NCI-H1417 (cell line): ENCODE measurements around the gene ATAD1.
"Not testable (repeated sequence)": the region's sequence is repeated elsewhere in the genome, so short reads cannot be mapped to it uniquely, and the experiment has no call there.

Experiments
- DNase-seq, 3 experiments: peaks; one replicate each; lab custom pipeline; 2025; lab: John Stamatoyannopoulos, UW

Gene ATAD1, protein sequence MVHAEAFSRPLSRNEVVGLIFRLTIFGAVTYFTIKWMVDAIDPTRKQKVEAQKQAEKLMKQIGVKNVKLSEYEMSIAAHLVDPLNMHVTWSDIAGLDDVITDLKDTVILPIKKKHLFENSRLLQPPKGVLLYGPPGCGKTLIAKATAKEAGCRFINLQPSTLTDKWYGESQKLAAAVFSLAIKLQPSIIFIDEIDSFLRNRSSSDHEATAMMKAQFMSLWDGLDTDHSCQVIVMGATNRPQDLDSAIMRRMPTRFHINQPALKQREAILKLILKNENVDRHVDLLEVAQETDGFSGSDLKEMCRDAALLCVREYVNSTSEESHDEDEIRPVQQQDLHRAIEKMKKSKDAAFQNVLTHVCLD

DNA sequence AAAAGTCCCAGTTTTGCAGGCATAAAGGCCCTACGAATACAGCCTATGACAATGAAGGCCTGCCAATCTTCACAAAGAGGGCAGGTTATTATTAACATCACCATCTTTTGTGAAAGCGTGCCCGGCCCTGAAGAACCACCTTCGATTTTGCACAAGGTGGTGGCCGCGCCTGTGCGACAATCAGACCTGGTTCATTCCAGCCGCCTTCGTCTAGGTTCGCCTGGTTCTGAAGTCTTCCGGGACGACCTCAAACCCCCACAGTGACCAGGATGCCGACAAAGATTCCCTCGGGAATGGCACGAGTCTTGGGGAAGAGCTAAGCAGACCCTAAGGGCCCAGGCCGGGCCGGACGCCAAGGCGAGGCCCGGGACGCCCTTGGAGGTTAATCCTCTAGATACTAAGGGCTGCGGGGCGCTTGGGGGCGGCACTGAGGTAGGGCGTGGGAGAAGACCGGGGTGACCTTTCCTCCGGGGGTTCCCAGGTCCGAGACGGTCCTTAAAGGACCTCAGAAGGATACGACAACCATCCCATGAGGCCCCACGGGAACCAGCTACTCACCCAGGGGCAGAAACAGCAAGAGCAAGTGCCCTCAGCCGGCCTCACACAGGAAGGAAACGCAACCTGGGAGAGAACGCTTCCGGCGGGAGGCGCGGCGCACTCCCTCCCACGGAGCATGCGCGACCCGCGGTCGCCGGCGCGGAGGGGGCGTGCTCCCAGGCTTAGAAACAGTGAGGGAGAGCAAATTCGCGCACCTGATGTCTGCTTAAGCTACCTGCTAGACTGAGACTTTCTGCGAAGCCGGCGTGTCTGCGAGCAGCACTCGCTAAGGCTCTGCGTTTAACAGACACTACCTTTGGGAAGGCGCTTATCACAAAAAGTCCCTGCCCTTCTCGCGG is at the start of gene ATAD1:
TSS of gene ATAD1 (minus strand) at position 618 of the 896 bp plus-strand sequence. CDS start 3,627 bp downstream, outside the sequence.
- peak; percentile 76 to 90 (median 81) for DNase-seq

- DNase-seq, result no peak
Measured at GRCh38 chr10:87867453-87867852, 49.4 kb upstream of the ATAD1 start.

- no peak for DNase-seq
Measured at GRCh38 chr10:87866412-87866974, 48.5 kb upstream of the ATAD1 start.

- DNase-seq, result peak in 2 of 3 experiments; percentile 16 to 30
Measured at GRCh38 chr10:87865241-87865881, 47.3 kb upstream of the ATAD1 start.

- peak; percentile 34 to 76 (median 71) for DNase-seq
Measured at GRCh38 chr10:87864496-87865059, 46.6 kb upstream of the ATAD1 start.

- DNase-seq, result peak; percentile 34 to 76 (median 71)
Measured at GRCh38 chr10:87863951-87864495, 46.0 kb upstream of the ATAD1 start.

DNA sequence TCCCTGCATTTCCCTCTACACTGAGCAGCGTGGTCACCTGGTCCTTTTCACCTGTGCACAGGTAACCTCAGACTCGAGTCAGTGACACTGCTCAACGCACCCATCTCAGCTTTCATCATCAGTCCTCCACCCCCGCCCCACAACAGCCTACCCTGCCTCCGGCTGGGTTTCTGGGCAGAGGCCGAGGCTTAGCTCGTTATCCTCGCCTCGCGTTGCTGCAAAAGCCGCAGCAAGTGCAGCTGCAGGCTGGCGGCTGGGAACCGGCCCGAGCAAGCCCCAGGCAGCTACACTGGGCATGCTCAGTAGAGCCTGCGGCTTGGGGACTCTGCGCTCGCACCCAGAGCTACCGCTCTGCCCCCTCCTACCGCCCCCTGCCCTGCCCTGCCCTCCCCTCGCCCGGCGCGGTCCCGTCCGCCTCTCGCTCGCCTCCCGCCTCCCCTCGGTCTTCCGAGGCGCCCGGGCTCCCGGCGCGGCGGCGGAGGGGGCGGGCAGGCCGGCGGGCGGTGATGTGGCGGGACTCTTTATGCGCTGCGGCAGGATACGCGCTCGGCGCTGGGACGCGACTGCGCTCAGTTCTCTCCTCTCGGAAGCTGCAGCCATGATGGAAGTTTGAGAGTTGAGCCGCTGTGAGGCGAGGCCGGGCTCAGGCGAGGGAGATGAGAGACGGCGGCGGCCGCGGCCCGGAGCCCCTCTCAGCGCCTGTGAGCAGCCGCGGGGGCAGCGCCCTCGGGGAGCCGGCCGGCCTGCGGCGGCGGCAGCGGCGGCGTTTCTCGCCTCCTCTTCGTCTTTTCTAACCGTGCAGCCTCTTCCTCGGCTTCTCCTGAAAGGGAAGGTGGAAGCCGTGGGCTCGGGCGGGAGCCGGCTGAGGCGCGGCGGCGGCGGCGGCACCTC is 45.3 kb upstream of the ATAD1 start, which contains the start of the genes KLLN and PTEN:
TSS of gene KLLN (minus strand) at position 481 of the 891 bp plus-strand sequence. CDS start 1,046 bp downstream, outside the sequence.
TSS of gene PTEN (plus strand) at position 573 of the 891 bp plus-strand sequence. CDS start 845 bp downstream, outside the sequence.
- peak; percentile 76 to 89 (median 88) for DNase-seq

DNA sequence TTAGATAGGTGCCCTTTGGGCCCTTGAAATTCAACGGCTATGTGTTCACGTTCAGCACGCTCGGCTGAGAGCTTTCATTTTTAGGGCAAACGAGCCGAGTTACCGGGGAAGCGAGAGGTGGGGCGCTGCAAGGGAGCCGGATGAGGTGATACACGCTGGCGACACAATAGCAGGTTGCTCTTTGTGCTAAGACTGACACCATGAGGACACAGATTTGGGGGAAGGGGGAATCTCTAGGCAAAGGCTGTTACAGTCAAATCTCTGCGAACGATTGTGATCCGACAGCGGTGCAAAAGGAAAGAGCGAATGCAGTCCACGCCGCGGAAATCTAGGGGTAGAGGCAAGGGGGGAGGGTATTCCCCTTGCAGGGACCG is 44.6 kb upstream of the ATAD1 start:
- peak in 2 of 3 experiments; percentile 69 to 79 for DNase-seq

DNA sequence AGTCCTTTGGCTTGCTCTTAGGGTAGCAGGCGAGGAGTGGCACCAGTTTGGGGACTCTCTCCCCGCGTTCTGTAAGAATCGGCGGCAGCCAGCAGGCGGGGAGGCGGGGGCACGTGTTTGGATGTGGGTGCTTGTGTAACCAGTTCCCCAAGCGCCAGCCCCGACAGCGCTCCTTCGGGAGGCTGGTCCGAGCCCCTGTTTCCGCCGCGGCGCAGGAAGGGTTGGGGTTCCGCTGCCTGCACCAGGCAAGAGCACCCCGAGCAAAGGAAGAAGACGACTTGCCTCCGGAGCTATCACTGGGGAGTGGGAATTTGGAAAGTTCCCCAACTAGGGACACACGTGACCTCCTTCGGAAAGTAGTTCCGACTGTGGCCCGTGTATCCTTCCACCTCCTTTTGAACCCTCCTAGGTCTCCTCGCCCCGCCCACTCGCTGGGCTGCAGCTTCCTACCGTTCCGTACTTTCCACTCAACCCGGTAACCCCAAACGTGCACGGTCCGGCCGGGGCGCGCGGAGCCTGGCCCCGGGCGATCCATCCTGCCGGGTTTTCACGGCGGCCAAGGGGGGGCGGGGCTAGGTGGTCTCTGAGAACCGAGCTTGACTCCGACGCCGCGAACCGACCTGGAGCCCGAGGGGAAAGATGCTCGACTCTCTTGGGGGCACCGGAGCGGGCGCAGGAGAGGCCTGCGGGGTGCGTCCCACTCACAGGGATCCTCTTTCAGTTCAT is 44.1 kb upstream of the ATAD1 start:
- peak; percentile 64 to 79 (median 71) for DNase-seq

DNA sequence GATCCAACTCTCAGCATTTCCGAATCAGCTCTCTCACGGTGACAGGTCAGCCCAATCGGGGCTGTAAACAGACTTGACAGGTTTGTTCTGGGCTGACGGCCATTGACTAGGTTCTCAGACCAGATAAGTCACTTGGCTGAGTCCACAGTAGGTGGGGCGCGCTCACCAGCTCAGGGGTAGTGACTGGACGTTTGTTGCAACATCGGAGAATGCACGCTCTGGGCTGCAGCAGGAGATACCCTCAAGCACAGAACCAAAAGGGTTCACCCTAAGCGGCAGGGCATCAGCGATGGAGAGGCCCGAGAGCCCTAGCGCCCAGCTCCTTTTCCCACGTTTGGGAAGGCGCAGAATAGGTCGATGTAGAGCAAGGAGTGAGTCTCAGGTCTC is 43.5 kb upstream of the ATAD1 start:
- no peak for DNase-seq

GRCh38 chr10:87860816-87861403 is 42.9 kb upstream of the ATAD1 start:
- DNase-seq, result no peak

- DNase-seq, result peak; percentile 23 to 58 (median 55)
Measured at GRCh38 chr10:87860156-87860795, 42.2 kb upstream of the ATAD1 start.

DNA sequence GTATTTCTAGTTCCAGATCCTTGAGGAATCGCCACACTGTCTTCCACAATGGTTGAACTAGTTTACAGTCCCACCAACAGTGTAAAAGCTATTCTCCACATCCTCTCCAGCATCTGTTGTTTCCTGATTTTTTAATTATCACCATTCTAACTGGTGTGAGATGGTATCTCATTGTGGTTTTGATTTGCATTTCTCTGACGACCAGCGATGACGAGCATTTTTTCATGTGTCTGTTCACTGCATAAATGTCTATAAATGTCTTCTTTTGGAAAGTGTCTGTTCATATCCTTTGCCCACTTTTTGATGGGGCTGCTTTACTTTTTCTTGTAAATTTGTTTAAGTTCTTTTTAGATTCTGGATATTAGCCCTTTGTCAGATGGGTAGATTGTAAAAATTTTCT is 37.6 kb upstream of the ATAD1 start:
- not testable (repeated sequence) for DNase-seq

DNA sequence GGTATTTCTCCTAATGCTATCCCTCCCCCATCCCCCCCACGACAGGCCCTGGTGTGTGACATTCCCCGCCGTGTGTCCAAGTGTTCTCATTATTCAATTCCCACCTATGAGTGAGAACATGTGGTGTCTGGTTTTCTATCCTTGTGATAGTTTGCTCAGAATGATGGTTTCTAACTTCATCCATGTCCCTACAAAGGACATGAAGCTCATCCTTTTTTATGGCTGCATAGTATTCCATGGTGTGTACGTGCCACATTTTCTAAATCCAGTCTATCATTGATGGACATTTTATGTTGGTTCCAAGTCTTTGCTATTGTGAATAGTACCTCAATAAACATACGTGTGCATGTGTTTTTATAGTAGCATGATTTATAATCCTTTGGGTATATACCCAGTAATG is 37.2 kb upstream of the ATAD1 start:
- not testable (repeated sequence) for DNase-seq

GRCh38 chr10:87852089-87852488 is 34.1 kb upstream of the ATAD1 start:
- no peak for DNase-seq

DNA sequence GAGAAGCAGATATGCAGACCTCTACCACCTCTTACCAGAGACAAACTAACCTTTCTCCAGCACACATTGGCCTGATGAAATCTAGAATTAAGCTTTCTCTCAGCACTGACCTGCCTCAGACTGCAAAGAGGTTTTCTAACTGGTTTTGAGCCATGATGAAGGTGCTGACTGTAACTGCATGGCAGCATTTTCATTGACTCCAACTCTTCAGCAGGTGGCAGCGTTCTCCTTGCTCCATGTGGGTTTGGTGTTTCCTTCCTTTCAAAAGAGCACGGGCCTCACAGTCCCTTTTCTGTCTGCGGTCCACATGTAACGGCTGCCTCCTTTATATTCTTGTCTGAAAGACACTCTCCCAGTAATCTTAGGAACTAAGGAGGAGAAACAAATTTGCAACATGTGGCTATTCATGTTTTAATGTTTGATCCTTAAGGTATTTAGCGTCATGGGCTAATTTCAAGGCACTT is 32.7 kb upstream of the ATAD1 start:
- DNase-seq, result peak; percentile 45 to 75 (median 48)

DNA sequence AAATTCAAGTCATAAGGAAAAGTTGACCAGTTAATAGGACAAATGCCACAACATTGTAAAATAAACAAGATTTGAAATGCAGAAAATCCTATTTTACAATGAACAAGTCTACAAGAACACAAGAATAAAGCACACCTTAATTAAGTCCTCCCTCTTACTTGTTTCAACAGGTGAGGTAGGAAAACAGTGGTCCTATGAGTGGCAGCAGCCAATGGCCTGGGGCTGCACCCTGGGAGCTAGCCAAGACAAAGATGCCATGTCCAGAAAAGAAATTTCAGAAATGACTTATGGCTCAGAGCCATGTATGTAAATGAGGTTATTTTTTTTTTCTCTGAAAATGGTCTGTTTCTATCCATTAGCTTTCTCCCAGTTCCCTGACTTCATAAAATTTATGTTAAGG is 31.0 kb upstream of the ATAD1 start:
- DNase-seq, result peak in 1 of 3 experiments; percentile 3

- no peak for DNase-seq
Measured at GRCh38 chr10:87847550-87847949, 29.5 kb upstream of the ATAD1 start.
